ENCODE data around the gene DHRS12. TPM values are rescaled to one million over a fixed set of nuclear protein-coding genes. Genes with fewer than 3 reads are reported as not detected.

Gene DHRS12
- total RNA-seq, 2 experiments from 2014 or later, result 10.0 to 14.8 TPM

- H3K27ac Mint-ChIP-seq, result no peak overlapping the region
- peaks cover 6% of the 10 kb centered on the region for H3K4me1 Mint-ChIP-seq (ENCODE audit: low read depth)
- intact Hi-C loops (cut with DNase I, micrococcal nuclease), result no loop called here
- CTCF ChIA-PET, result interaction anchor here (0.5 kb wide), 1 partner anchor 112 kb away, joined by 3 read pairs; no protein-coding TSS in a partner anchor
- Histone ChIP-seq H3K4me1 (ENCODE audit: insufficient read depth, low read length) (peaks cover 8% of the 10 kb centered on the region), H3K27ac (ENCODE audit: low read depth in 1 of 2, low read length in 2 of 2) (no peak overlapping the region), H3K9me3 (ENCODE audit: control insufficient read depth in 1 of 2, insufficient read depth in 1 of 2, low read length in 2 of 2) (no peaks in the 10 kb centered on the region), H3K36me3 (ENCODE audit: insufficient read depth, low read length) (peaks cover 44% of the 10 kb centered on the region), H3K4me3 (ENCODE audit: low read length) (no peak overlapping the region), H3K27me3 (ENCODE audit: control insufficient read depth in 1 of 2, insufficient read depth in 2 of 2, low read length in 2 of 2) (no peaks in the 10 kb centered on the region)
- H3K9me3 Mint-ChIP-seq, result no peaks in the 10 kb centered on the region
- H3K27me3 Mint-ChIP-seq, result no peaks in the 10 kb centered on the region
- no peak overlapping the region for H3K4me3 Mint-ChIP-seq
- peaks cover 81% of the 10 kb centered on the region for H3K36me3 Mint-ChIP-seq (ENCODE audit: low read depth)
- no peak for TF ChIP-seq CTCF (IDR thresholded peaks at IDR 0.05)
- POLR2A ChIA-PET, result interaction anchor here (0.6 kb wide), 1 partner anchor 120 kb away, joined by 3 read pairs; no protein-coding TSS in a partner anchor
- no peak for DNase-seq
- ATAC-seq (ENCODE audit: poor library complexity), result no peak
Observed at GRCh38 chr13:51759240-51759639, 44.7 kb downstream of the DHRS12 start.

DNA sequence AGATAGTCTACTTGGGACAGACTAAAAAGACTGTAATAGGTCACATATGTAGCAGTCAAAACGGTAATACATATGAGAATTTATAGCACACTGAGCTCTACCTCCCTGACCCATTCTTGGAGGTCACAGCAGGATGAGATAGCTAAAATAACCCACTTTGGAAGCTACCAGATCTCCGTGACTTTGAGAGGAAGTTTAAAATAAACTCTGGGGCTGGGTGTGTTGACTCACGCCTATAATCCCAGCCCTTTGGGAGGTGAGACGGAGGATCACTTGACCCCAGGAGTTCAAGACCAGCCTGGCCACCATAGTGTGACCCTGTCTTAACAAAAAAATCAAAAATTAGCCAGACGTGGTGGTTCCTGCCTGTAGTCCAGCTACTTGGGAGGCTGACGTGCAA is 45.3 kb downstream of the DHRS12 start:
- no peak overlapping the region for H3K27ac ChIP-seq (ENCODE audit: low read depth in 1 of 2, low read length in 2 of 2)
- no peak overlapping the region for H3K4me3 ChIP-seq (ENCODE audit: low read length)
- ATAC-seq (ENCODE audit: poor library complexity) (no peak), DNase-seq (no peak)
- ChIA-PET POLR2A (interaction anchor here (0.6 to 2.3 kb wide), 2 partner anchors 120 to 306 kb away, joined by 3 to 7 read pairs; partner anchors contain the start of gene INTS6), CTCF (interaction anchor here (0.5 kb wide), 1 partner anchor 111 kb away, joined by 3 read pairs; no protein-coding TSS in a partner anchor)
- H3K9me3 ChIP-seq (ENCODE audit: control insufficient read depth in 1 of 2, insufficient read depth in 1 of 2, low read length in 2 of 2), result no peaks in the 10 kb centered on the region
- no peak for TF ChIP-seq CTCF (IDR thresholded peaks at IDR 0.05)
- Mint-ChIP-seq H3K27me3 (no peaks in the 10 kb centered on the region), H3K27ac (no peak overlapping the region), H3K4me3 (no peak overlapping the region), H3K9me3 (no peaks in the 10 kb centered on the region), H3K36me3 (ENCODE audit: low read depth) (peaks cover 86% of the 10 kb centered on the region), H3K4me1 (ENCODE audit: low read depth) (peaks cover under 1% of the 10 kb centered on the region)
- H3K36me3 ChIP-seq (ENCODE audit: insufficient read depth, low read length), result peaks cover 44% of the 10 kb centered on the region
- intact Hi-C loops (cut with DNase I, micrococcal nuclease), result no loop called here
- peaks cover 4% of the 10 kb centered on the region for H3K4me1 ChIP-seq (ENCODE audit: insufficient read depth, low read length)
- H3K27me3 ChIP-seq (ENCODE audit: control insufficient read depth in 1 of 2, insufficient read depth in 2 of 2, low read length in 2 of 2), result no peaks in the 10 kb centered on the region

- ChIA-PET POLR2A (interaction anchor here (2.3 kb wide), 1 partner anchor 304 kb away, joined by 7 read pairs; the partner anchor contains the start of gene INTS6), CTCF (interaction anchor here (0.9 to 1.4 kb wide), 2 partner anchors 30 to 41 kb away, joined by 3 to 4 read pairs; no protein-coding TSS in a partner anchor)
- H3K27ac Mint-ChIP-seq, result no peak overlapping the region
- H3K4me1 Mint-ChIP-seq (ENCODE audit: low read depth), result no peaks in the 10 kb centered on the region
- DNase-seq (no peak), ATAC-seq (ENCODE audit: poor library complexity) (no peak)
- H3K4me3 Mint-ChIP-seq, result no peak overlapping the region
- H3K9me3 Mint-ChIP-seq, result no peaks in the 10 kb centered on the region
- H3K27me3 Mint-ChIP-seq, result no peaks in the 10 kb centered on the region
- H3K4me1 ChIP-seq (ENCODE audit: insufficient read depth, low read length), result no peaks in the 10 kb centered on the region
- H3K9me3 ChIP-seq (ENCODE audit: control insufficient read depth in 1 of 2, insufficient read depth in 1 of 2, low read length in 2 of 2), result no peaks in the 10 kb centered on the region
- TF ChIP-seq CTCF (IDR thresholded peaks at IDR 0.05), result no peak
- H3K4me3 ChIP-seq (ENCODE audit: low read length), result no peak overlapping the region
- no peak overlapping the region for H3K27ac ChIP-seq (ENCODE audit: low read depth in 1 of 2, low read length in 2 of 2)
- intact Hi-C loops (cut with DNase I, micrococcal nuclease), result no loop called here
- no peaks in the 10 kb centered on the region for H3K27me3 ChIP-seq (ENCODE audit: control insufficient read depth in 1 of 2, insufficient read depth in 2 of 2, low read length in 2 of 2)
- peaks cover 94% of the 10 kb centered on the region for H3K36me3 Mint-ChIP-seq (ENCODE audit: low read depth)
- H3K36me3 ChIP-seq (ENCODE audit: insufficient read depth, low read length), result peaks cover 48% of the 10 kb centered on the region
Observed at GRCh38 chr13:51756651-51757050, 47.3 kb downstream of the DHRS12 start.
